Suprapubic skin (tissue), 4 donors: ENCODE results near the gene IL1B. TPM values are rescaled to one million over a fixed set of nuclear protein-coding genes. Genes with fewer than 3 reads are reported as not detected.

Experiments
- DNase-seq, 2 donors: peaks; one replicate each; pipeline ENCODE4 v3.0.0-alpha.2; 2019; ENCODE audit warnings: low spot score in 2 of 2
- H3K27ac ChIP-seq: fragments of 200-600 bp; sonication (generic); one replicate; pipeline ENCODE4 v1.5.1; 2019
- H3K27me3 ChIP-seq: fragments of 200-600 bp; sonication (generic); one replicate; pipeline ENCODE4 v1.5.1; 2019
- H3K36me3 ChIP-seq: fragments of 200-600 bp; sonication (generic); one replicate; pipeline ENCODE4 v1.5.1; 2019
- H3K4me1 ChIP-seq: fragments of 200-600 bp; sonication (generic); one replicate; pipeline ENCODE4 v1.5.1; 2019
- H3K4me3 ChIP-seq: fragments of 200-600 bp; sonication (generic); one replicate; pipeline ENCODE4 v1.5.1; 2019; ENCODE audit warnings: mild to moderate bottlenecking
- H3K9me3 ChIP-seq: fragments of 200-600 bp; sonication (generic); one replicate; pipeline ENCODE4 v1.5.1; 2019
- EP300 ChIP-seq: sonication (generic); formaldehyde crosslinking; IDR thresholded peaks from one replicate; pipeline ENCODE4 v1.6.1; 2017; ENCODE audit warnings: antibody characterized with exemption
- POLR2A ChIP-seq, 2 donors: fragments of 450-650 bp; IDR thresholded peaks; one replicate each; pipeline ENCODE4 v1.6.1; 2017; ENCODE audit warnings: antibody characterized with exemption in 2 of 2, mild to moderate bottlenecking in 2 of 2, moderate library complexity in 2 of 2
- POLR2AphosphoS5 ChIP-seq, 3 donors: sonication (generic); formaldehyde crosslinking; IDR thresholded peaks; one replicate each; pipeline ENCODE4 v1.6.1; 2017; ENCODE audit warnings: antibody characterized with exemption in 3 of 3
- WGBS: methylation state at CpG from one replicate; pipeline ENCODE4 v1.1.5; 2018; 5-methylcytosine and 5-hydroxymethylcytosine counted together
- total RNA-seq, 4 donors: library from RNA; depleted of rRNA; stranded (reverse); fragments of >200 nt; gene quantifications; one replicate each; pipeline ENCODE4 v1.1.0, GENCODE V29; 2016
- TF ChIP-seq, protein P1 (sequence below), 2 donors: fragments of 200-600 bp in 1 of 2; fragments of 450-650 bp in 1 of 2; sonication (generic) in 1 of 2; IDR thresholded peaks; one replicate each; pipeline ENCODE4 v1.5.1; 2016 to 2019; ENCODE audit warnings: antibody characterized with exemption in 2 of 2, mild to moderate bottlenecking in 1 of 2, moderate library complexity in 1 of 2

IL1B gene
- total RNA-seq, 4 donors from 2014 or later = 1.2 TPM; not detected in 3

DNA sequence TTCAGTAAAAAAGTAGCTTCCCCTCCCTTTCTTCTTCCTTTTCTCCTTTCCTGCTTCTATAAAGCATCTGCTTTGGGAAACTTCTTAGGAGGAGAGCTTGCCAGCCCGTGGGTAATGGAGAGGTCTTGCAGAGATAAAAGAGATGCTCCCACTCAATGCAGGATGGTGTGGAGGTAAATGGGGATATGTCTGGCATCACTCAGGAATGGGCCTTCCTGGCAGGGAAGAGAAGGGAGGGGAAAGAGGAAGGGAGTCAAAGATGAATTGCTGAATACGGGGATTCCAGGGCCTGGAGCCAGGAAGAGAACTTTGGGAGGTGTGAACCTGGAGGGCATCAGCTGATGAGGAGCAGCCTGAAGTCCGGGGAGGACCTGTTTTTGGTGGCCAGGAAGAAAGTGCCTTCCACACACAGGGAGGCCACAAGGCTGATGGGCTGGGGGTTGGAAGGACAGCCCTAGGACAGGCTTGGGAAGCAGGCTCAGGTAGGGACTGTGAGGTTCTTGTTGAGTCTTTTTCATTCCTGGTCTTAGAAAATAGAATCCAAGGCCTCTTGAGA lies 25.2 kb downstream of the IL1B start:
- peaks cover 33% of the 10 kb centered on the region for H3K4me1 ChIP-seq
- H3K27ac ChIP-seq = no peak overlapping the region
- DNase-seq = no peak
- no peaks in the 10 kb centered on the region for H3K36me3 ChIP-seq
- no peak overlapping the region for H3K4me3 ChIP-seq
- TF ChIP-seq POLR2AphosphoS5 (IDR thresholded peaks at IDR 0.05) (no peak), EP300 (no peak)
- H3K27me3 ChIP-seq = no peaks in the 10 kb centered on the region
- H3K9me3 ChIP-seq = no peaks in the 10 kb centered on the region
- 68% methylated on average over 3 of the region's 3 CpGs for WGBS

DNA sequence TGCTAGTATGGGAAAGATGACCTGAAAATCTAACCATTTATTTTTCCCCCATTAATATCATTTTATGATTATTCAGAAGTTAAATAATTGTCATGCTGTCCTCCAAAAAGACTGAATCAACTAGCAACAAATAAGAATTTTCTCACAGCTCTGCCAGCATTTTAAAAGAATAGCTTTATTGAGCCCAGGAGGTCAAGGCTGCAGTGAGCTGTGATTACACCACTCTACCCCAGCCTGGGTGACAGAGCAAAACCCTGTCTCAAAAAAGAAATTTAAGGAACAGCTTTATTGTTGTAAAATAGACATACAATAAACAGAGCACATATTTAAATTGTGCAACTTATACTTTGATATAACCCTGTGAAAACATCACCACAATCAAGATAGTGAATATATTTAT lies 27.5 kb downstream of the IL1B start:
- Histone ChIP-seq H3K27ac (no peak overlapping the region), H3K36me3 (no peaks in the 10 kb centered on the region), H3K27me3 (no peaks in the 10 kb centered on the region), H3K4me1 (peaks cover 30% of the 10 kb centered on the region), H3K4me3 (no peak overlapping the region), H3K9me3 (no peaks in the 10 kb centered on the region)
- TF ChIP-seq POLR2AphosphoS5 (IDR thresholded peaks at IDR 0.05) (no peak), EP300 (no peak), POLR2A (IDR thresholded peaks at IDR 0.05) (no peak)
- TF ChIP-seq, protein P1, sequence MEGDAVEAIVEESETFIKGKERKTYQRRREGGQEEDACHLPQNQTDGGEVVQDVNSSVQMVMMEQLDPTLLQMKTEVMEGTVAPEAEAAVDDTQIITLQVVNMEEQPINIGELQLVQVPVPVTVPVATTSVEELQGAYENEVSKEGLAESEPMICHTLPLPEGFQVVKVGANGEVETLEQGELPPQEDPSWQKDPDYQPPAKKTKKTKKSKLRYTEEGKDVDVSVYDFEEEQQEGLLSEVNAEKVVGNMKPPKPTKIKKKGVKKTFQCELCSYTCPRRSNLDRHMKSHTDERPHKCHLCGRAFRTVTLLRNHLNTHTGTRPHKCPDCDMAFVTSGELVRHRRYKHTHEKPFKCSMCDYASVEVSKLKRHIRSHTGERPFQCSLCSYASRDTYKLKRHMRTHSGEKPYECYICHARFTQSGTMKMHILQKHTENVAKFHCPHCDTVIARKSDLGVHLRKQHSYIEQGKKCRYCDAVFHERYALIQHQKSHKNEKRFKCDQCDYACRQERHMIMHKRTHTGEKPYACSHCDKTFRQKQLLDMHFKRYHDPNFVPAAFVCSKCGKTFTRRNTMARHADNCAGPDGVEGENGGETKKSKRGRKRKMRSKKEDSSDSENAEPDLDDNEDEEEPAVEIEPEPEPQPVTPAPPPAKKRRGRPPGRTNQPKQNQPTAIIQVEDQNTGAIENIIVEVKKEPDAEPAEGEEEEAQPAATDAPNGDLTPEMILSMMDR (IDR thresholded peaks at IDR 0.05) = no peak
- DNase-seq = no peak

DNA sequence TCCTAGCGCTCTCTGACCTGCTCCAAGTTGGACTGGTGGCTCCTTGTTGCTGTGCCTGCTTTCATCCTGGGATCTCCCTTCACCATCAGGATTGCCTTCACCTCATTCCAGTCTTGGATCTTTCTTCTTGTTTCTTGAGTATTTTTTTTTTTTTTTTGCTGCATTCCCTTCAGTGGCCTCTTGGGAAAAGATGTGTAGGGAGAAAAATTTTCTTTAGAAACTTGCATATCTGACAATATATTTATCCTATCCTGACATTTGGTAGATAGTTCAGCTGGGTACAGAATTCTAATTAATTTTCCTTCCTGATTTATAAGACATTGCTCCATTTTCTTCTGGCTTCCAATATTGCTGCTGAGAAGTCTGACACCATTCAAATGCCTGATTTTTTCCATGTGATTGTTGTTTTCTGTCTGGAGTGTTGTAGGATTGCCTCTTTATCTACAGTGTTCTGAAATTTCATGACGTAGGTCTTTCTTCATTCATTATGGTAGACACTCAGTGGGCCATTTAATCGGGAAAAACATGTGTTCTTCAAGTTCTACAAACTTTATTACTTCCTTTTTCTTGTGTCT lies 29.3 kb downstream of the IL1B start:
- whole genome bisulfite sequencing = 94% methylated on average over 3 of the region's 3 CpGs
- no peak for TF ChIP-seq EP300
- no peak for TF ChIP-seq POLR2A (IDR thresholded peaks at IDR 0.05)
- TF ChIP-seq, protein P1 (IDR thresholded peaks at IDR 0.05) = no peak
- Histone ChIP-seq H3K27me3 (no peaks in the 10 kb centered on the region), H3K4me3 (no peak overlapping the region), H3K9me3 (no peaks in the 10 kb centered on the region), H3K36me3 (no peaks in the 10 kb centered on the region), H3K27ac (no peak overlapping the region), H3K4me1 (peaks cover 12% of the 10 kb centered on the region)
- DNase-seq = no peak

DNA sequence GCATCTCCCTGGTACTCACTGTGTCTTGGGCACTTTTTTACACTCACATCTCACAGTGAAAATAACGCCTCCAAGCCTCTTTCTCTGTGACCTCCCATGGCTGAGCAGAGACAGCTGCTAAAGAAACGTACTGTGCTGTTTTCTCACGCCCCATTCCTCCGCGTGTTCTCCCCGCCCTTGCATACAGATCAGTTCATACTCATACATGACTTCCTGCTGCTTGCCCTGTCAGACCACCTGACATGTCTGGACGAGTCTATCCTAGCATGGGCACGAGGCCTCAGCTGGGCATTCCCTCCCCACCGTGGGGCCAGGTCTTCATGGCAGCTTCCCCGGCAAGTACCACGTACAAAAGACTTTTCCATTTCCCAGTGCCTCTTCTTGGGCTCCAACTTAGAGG lies 31.0 kb downstream of the IL1B start:
- Histone ChIP-seq H3K27me3 (no peaks in the 10 kb centered on the region), H3K4me3 (no peak overlapping the region), H3K27ac (no peak overlapping the region), H3K4me1 (peaks cover 4% of the 10 kb centered on the region), H3K9me3 (no peaks in the 10 kb centered on the region), H3K36me3 (no peaks in the 10 kb centered on the region)
- WGBS = 45% methylated on average over 11 of the region's 11 CpGs
- DNase-seq = no peak
- TF ChIP-seq, protein P1 (IDR thresholded peaks at IDR 0.05) = no peak

DNA sequence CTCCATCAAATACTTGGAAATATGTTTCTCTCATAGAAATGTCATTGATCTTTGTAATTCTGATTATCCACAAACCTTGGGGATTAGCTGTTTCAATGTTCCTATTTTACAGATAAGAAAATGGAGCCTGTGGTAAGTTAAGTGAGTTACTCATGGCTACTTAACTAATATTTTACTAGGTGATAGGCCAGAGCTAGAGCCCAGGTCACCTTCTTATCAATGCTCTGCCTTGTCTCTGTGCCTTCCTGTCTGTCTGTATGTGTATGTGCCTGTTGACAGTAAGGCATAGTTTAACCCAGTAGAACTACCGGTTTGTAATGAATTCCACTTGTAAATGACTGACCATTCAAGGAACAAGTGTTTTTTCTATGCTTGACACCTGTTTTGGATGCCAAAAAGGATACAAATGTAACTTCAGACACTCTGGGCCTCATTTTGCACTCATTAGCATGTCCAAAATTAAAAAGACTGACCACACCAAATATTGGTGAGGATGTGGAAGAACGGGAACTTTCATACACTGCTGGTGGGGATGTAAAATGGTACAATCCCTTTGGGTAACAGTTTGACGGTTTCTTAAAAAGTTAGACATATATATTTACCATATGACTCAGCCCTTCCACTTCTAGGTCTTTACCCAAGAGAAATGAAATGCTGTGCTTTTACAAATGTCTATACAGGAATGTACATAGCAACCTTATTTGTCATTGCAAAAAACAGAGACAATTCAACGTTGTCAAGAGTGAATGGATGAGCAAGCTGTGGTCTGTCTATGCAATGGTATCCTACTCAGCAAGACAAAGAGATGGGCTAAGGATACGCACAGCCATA lies 32.7 kb downstream of the IL1B start:
- H3K27me3 ChIP-seq = no peaks in the 10 kb centered on the region
- no peaks in the 10 kb centered on the region for H3K36me3 ChIP-seq
- no peak for DNase-seq
- no peak overlapping the region for H3K4me3 ChIP-seq
- TF ChIP-seq EP300 (no peak), POLR2A (IDR thresholded peaks at IDR 0.05) (no peak), POLR2AphosphoS5 (IDR thresholded peaks at IDR 0.05) (no peak)
- TF ChIP-seq, protein P1 (IDR thresholded peaks at IDR 0.05) = no peak
- no peaks in the 10 kb centered on the region for H3K9me3 ChIP-seq
- H3K27ac ChIP-seq = no peak overlapping the region
- peaks cover 4% of the 10 kb centered on the region for H3K4me1 ChIP-seq
- WGBS = 73% methylated on average over 5 of the region's 5 CpGs
